Germinal center (tissue), 1 donor: Measurements from ENCODE around the gene DDX11.
"Not testable (repeated sequence)": the region's sequence is repeated elsewhere in the genome, so short reads cannot be mapped to it uniquely, and the experiment has no call there.

Experiments used
- DNase-seq: peaks from one replicate; pipeline ENCODE4 v3.0.0; 2012; ENCODE audit warnings: mixed read lengths, low spot score

The DDX11 gene

DNA sequence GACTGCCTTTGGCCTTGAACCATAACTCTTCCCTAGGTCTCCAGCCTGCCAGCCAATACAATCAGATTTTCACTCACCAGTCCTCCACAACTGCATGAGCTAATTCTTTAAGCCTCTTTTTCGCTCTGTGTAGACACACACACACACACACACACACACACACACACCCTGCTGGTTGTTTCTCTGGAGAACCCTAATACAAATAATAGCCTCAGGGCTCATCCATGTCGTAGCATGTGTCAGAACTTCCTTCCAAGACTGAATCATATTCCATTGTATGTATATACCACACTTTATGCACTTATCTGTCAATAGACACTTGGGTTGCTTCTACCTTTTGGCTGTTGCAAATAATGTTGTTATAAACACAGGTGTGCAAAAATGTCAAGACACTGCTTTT is 6.0 kb upstream of the DDX11 start:
- not testable (repeated sequence) for DNase-seq

DNA sequence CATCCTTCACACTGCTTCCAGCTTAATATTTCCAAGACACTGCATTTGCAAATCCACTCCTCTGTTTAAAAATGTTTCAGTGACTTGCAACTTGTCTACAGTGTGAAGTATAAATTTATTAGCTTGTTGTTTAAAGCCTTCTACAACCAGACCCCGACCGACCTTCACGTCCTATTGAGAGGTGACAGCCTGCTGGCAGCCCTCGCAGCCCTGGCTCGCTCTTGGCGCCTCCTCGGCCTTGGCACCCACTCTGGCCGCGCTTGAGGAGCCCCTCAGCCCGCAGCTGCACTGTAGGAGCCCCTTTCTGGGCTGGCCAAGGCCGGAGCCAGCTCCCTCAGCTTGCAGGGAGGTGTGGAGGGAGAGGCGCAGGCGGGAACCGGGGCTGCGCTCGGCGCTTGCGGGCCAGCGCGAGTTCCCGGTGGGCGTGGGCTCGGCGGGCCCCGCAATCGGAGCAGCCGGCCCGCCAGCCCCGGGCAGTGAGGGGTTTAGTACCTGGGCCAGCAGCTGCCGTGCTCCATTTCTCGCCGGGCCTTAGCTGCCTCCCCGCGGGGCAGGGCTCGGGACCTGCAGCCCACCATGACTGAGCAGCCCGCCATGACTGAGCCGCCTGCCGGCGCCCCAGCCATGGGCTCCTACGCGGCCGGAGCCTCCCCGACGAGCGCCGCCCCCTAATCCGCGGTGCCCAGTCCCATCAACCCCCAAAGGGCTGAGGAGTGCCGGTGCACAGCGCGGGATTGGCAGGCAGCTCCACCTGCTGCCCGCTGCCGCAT is 2.5 kb upstream of the DDX11 start:
- DNase-seq: not testable (repeated sequence)

DNA sequence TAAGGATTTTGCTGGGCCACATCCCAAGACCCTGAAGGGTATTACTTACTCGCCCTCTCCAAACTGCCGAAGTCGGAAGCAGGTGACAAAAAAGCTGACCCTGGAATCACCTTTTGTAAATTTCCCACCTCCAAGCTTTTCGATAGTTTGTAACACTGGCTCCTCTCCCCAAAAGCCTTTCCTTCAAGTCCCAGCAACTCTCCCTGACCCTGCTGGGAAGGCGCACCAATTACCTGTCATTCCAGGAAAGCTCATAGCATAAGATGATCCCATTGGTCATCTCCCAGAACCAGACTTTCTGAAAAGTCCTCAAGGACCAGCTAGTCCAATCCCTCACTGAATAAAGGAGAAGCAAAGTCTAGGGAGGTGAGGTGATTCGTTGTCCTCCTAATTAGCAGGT is 698 bp upstream of the DDX11 start:
- not testable (repeated sequence) for DNase-seq

DNA sequence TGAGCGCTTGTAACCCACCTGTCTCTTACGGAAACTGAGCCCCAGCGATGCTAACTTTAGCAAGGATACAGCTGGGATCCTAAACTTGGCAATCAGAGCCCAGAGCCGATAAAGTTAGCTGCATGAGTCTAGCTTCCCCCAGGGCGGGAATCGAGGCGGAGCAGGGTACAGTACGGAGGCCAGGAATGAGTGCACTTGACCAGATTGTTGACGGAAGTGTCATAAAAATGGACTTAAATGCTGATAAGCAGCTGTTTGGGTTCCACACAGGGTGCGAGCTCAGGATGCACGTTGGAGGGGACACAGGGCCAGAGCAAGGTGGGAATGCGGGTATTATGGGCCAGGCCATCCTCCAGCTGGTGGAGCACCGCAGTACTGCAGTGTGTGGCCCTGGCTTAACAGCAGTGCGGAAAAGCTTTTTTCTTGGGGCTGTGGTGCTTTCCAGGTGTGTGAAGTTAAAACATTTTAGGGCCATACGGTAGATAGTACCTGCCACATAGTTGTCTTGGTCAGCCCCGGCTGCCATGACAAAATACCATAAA is 744 bp downstream of the DDX11 start:
- not testable (repeated sequence) for DNase-seq

DNA sequence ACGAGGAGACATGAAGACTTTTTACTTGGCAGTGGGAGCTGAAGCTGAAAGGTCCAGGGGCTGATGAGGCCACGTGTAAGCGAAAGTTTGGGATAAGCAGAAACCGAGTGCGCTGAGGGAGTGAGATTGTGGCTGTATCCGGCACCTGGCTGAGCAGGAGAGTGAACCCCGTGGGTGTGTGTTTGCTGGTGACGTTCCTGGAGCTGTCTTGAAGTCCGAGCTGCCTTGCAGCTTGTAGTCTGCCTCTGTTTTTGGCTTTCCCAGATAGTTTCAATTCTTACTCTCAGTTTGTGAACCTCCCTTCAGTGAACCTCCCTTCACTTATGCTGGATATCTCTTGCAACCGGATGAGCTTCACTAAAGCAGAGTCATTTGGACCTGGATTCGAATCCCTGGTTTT is 2.5 kb downstream of the DDX11 start:
- not testable (repeated sequence) for DNase-seq

DNA sequence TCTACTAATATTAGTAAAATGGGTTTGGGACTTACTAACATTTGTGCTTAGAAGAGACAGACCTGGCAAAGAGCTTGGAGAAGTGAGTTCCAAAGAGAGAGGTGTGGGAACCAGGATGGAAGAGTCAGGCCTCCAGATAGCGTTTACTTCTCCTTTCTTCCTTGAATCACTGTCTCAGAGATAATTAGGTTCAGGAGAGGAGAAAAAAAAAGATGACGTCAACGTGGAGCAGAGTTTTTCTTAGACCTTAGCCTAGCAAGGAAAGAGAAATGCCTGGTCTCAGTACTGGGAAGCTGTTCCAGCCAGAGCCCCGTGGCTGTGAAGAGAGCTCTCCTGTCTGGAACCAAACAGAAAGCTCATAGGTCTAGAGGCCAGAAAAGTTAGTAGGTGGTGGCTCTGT is 3.4 kb downstream of the DDX11 start:
- DNase-seq: not testable (repeated sequence)

DNA sequence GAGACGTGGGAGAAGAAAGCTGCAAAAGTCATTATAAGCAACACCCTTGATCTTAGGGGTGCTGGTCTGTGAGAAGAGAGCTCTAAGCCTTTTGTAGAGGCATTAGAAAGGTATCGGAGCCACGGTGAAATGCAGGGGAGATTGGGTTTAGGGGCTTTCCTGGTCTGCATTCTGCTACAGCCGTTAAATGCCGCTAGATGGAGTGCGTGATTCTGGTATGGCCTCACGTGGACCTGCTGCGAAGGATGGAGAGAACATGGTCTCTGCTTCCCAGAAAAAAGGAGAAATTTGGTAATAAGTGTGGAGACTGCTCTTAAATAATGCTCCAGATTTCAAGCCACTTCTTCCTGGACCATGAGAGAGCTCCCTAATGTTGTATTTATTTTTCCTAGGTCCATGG is 4.3 kb downstream of the DDX11 start:
- DNase-seq: not testable (repeated sequence)

DNA sequence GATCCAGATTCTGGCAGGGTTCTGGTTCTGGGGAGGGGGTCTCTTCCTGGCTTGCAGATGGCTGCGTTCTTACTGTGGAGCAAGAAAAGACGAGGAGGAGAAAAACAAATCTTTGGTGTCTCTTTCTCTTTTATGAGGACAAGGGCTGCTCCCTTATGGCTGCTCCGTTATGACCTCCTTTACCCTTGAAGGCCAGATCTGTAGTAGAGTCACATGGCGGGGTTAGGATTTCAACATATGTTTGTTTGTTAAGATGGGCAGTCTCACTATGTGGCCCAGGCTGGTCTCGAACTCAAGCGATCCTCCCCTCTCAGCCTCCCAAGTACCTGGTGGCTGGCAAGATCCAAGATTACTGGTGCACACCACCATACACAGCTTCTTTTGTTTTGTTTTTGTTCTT is 5.8 kb downstream of the DDX11 start:
- DNase-seq: not testable (repeated sequence)

DNA sequence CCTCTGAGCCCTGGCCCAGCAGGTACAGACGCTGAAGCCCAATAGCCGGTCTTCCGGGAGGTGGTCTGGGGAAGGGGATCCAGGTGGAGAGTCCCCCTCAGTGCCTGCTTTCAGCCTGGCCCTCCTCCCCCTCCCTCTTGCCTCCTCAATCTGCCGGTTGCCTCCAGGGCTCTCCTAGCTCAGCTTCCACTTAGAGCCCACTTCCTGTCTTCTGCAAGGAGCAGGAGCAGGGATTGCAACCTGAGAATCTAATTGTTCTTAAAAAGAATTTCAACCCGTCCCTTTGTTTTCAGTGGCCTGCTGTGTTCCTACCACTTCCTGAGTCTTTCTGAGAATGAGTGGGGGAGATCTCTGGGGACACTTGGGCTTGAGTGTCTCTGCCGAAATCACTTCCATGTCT is 6.6 kb downstream of the DDX11 start:
- DNase-seq: not testable (repeated sequence)

DNA sequence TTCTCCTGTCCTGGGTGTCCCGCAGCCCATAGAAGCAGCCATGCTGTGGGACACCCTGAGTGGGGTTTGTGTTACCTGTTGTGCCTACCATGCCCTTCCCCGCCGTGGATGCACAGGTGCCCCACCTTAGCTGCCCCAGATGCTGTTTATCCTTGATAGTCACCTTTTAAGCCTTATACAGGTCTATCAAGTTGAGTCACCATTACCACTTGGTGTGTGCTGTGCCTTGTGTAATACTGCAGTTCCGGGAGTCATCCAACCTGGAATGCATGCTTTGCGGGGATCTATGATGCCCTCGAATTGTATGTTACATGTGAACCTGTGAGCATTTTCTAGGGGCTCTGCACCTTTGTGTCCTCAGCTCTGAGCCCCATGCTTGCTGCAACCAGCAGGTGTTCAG is 7.6 kb downstream of the DDX11 start:
- not testable (repeated sequence) for DNase-seq

DNA sequence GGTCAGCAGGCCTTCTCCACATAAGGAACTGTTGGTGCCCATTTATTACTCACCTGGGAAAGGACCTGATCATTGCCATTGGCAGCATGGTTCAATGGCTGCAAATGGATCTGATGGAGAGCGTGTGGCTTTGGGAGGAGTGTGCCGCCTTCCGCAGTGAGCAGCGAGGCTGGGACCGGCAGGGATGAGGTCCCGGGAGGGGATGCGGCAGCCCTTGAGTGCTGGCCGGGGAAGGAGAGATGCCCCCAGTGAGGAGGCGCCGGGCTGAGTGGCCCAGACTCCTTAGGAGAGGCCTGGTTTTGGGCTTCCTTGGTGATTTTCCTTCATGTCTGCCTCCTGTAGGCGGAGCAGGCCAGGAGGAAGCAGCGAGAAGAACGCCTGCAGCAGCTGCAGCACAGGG is 10.6 kb downstream of the DDX11 start:
- not testable (repeated sequence) for DNase-seq

DNA sequence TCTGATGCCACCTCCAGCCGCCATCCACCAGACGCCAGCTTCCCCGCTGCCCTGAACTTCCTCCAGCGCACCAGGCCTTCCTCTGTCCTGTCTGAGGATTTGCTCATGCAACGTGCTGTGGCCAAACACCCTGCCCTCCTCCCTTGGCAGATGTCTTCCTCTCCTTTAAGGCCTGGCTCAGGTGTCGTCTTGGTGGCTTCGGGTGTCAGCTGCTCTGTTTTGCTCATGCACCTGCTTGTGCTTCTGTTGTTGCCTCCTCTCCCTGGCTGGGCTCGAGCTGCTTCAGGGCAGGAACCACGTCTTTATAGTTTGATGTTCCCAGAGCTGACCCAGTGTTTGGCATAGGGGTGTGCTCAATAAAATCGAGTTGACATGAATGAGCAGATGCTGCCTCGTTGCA is 12.4 kb downstream of the DDX11 start:
- not testable (repeated sequence) for DNase-seq

DNA sequence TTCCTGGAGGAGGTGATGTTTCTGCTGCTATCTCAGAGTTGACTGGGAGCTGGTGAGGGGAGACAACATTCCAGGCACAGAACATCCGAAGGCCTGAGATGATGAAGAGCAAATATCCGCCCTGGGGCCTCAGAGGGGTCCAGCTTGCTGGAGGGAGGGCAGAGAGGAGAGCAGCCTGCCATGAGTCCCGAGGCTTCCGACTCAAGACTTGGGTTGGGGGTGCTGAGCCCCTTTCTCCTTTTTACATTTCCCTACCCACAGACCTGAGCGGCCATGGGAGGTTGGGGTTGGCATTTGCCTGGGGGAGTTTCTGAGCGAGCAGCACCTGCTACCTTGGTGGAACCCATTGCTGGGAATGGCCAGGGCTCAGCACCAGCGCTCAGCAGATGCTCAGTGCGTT is 13.8 kb downstream of the DDX11 start:
- DNase-seq: not testable (repeated sequence)

DNA sequence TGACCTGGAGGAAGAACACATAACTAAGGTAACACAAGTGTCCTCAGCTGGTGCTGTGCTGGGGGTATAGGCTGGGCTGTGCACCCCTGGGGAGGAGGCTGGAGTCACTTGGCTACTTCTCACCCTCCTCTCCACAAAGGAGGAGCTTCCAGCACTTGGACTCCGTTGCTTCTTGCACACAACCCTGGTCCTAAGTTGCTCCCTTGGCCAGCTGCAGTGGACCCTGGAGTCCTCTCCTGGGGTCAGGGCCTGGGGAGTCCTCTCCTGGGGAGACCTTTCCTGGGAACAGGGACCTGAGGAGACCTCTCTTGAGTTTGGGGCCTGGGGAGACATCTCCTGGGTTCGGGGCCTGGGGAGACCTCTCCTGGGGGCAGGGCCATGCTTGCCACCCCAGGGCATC is 14.3 kb downstream of the DDX11 start:
- not testable (repeated sequence) for DNase-seq

DNA sequence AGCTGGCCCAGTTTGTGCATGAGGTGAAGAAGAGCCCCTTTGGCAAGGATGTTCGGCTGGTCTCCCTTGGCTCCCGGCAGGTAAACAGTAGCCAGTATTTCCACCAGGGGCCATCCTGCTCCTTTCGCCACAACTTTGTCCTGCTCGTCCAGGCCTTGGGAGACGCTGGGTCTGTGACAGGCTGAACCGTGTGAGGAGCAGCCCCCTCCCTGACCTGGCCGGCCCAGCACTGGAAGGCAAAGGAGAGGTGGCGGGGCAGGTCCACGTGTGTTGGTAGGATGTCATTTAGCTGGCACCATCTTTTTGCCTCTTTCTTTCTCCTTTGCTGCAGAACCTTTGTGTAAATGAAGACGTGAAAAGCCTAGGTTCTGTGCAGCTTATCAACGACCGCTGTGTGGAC is 15.4 kb downstream of the DDX11 start:
- DNase-seq: no peak

DNA sequence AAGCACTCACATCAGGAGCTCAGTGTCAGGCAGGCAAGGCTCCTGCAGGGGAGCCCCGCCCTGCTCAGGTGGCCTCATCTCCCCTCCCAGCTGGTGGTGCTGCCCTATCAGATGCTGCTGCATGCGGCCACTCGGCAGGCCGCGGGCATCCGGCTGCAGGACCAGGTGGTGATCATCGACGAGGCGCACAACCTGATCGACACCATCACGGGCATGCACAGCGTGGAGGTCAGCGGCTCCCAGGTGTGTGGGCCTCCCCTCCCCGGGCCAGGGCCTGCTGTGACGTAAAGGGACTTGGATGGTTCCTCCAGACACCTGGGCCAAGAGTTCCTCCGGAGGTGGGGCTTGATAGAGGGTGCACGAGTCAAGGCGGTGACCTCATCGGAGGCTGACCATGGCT is 18.0 kb downstream of the DDX11 start:
- DNase-seq: not testable (repeated sequence)

DNA sequence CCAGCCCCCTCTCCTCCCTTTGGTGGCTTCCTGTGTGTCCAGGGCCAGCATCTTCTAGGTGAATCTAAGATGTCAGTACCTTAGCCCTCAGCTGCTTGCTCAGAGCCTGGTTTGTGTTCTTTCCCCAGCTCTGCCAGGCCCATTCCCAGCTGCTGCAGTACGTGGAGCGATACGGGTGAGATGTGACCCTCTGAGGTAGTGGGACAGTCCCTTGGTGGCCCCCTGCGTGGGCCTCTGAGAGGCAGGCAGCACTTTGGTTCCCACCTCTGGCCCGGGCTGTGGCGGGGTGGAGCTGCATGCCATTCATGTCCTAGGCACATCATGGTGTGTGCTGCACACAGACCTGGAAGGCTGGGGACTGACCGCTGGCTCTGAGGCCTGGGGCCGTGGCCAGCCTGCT is 19.1 kb downstream of the DDX11 start:
- not testable (repeated sequence) for DNase-seq

DNA sequence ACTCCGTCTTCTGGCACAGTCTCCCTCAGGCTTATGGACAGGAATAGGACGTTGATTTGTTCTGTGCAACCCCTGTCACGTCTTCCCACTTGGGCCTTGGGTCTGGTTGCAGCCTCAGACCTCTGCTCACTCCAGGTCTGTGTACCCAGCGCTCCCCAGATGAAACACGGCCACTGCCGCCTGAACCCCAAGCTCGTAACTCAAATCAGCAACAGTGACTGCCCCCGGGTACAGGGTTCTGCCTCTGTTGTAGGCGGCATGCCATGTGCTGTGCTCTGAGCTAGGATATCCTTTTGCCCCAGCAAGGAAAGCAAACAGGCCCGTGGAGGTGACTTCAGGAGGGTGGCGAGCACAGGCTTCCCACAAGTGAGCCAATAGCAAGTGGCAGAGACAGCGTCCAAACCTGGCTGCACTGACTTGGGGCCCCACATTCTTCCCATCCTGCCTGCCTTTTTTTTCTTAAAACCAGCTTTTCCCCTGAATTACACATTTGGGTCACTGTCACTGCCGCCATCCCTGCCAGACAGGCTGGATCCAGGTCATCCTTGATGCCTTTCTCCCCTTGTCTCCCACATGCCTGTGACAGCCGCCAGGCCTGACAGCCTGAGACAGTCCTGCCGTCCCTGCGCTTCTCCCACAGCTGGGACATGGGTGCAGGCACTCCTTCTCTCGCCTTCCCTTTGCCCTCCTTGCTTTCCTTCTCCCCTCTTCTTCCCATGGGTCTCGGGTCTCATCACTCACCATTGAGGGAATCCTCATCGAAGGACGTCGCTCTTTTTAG is 21.6 kb downstream of the DDX11 start:
- DNase-seq: not testable (repeated sequence)

DNA sequence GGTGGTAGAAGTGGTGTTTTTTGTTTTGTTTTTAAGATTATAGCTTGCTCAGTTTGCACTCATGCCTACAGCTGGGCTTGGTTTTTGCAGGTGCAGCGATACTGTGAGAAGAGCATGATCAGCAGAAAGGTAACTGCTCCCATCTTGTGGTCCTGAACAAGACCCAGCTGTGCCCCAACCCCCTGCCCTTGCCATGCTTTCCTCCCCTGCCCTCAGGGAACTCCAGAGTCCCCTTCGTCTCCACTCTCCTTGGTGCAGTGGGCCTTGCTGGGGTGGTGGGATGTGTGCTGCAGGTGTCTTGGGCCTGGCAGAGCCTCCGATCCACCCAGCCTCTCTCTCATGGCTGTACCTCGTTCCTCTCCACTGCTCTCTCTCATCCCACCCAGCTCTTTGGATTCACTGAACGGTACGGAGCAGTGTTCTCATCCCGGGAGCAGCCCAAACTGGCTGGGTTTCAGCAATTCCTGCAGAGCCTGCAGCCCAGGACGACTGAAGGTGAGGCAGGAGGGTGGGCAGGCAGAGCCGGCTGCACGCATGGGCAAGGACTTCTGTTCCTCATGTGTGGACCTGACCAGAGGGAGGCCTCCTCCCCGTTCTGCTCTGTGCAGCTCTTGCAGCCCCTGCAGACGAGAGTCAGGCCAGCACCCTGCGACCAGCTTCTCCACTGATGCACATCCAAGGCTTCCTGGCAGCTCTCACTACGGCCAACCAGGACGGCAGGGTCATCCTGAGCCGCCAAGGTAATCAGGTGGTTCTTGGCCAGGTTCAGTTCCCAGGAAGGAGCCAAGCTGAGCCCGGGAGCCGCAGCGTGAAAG is 22.8 kb downstream of the DDX11 start:
- DNase-seq: not testable (repeated sequence)

DNA sequence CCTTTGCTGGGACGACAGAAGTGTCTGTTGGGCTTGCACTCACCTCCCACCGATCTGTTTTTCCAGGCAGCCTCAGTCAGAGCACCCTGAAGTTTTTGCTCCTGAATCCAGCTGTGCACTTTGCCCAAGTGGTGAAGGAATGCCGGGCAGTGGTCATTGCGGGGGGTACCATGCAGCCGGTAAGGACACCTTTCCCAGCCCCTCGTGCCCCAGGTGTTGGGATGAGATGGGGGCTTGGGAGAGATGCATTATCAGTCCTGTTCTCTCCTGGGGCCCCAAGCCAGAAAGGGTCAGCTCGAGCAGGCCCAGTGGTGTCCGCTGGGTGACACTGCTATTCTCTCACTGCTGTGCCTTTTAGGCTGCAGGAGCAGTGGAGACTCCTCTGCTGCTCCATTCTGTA is 24.2 kb downstream of the DDX11 start:
- not testable (repeated sequence) for DNase-seq

DNA sequence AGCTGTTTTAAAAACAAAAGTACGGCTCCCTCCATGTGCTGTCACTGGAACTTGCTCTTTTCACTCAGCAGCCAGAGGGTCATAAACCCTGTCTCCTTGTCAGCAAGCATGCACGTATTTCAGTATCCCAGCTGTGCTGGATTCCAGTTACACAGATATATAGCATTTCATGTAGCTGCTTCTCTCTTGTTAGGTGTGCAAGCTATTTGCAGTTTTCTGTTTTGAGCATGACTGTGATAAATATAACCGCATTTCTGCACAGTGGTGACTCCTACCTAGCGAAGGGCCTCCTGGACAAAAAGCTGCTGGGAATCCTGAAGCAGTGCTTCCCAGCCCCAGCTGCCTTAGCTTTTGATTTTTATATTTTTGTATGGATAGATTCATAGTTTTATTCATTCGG is 24.7 kb downstream of the DDX11 start:
- not testable (repeated sequence) for DNase-seq

DNA sequence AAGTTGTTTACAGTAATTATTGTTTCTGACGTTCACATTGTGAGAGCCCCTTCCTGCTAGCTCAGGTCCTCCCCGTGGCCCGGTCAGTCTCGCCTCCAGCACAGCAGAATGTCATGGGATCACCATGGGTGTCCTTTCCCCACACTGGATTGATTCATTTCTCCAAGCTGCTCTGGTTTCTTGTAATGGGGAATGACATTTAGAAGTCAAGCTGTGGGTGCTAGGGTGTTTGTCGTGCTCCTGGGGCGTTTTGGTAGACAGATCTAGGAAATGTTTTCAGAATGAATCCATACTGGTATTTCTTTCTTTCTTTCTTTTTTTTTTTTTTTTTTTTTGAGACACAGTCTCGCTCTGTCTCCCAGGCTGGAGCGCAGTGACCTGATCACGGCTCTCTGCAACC is 25.1 kb downstream of the DDX11 start:
- DNase-seq: not testable (repeated sequence)
